ENCODE results near the gene ITCH.

GRCh38 chr20:34355427-34355826 is 7.6 kb upstream of the ITCH start:
- TF ChIP-seq, protein P1, sequence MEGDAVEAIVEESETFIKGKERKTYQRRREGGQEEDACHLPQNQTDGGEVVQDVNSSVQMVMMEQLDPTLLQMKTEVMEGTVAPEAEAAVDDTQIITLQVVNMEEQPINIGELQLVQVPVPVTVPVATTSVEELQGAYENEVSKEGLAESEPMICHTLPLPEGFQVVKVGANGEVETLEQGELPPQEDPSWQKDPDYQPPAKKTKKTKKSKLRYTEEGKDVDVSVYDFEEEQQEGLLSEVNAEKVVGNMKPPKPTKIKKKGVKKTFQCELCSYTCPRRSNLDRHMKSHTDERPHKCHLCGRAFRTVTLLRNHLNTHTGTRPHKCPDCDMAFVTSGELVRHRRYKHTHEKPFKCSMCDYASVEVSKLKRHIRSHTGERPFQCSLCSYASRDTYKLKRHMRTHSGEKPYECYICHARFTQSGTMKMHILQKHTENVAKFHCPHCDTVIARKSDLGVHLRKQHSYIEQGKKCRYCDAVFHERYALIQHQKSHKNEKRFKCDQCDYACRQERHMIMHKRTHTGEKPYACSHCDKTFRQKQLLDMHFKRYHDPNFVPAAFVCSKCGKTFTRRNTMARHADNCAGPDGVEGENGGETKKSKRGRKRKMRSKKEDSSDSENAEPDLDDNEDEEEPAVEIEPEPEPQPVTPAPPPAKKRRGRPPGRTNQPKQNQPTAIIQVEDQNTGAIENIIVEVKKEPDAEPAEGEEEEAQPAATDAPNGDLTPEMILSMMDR (IDR thresholded peaks at IDR 0.05; ENCODE audit: poor library complexity, severe bottlenecking), result no peak
- no peak for TF ChIP-seq EP300 (conservative IDR thresholded peaks at IDR 0.05; ENCODE audit: poor library complexity, severe bottlenecking)
- no peak for TF ChIP-seq TAF1 (IDR thresholded peaks at IDR 0.05; ENCODE audit: low read depth)
- no peak for TF ChIP-seq MXI1 (conservative IDR thresholded peaks at IDR 0.05; ENCODE audit: poor library complexity, severe bottlenecking)
- no peak for TF ChIP-seq EZH2 (IDR thresholded peaks at IDR 0.05; ENCODE audit: borderline replicate concordance, insufficient read depth, low read length, poor library complexity, severe bottlenecking)
- no peak for TF ChIP-seq REST (IDR thresholded peaks at IDR 0.05; ENCODE audit: borderline replicate concordance)
- no peak for TF ChIP-seq POLR2AphosphoS5 (IDR thresholded peaks at IDR 0.05)
- no peak for TF ChIP-seq SMC3 (conservative IDR thresholded peaks at IDR 0.05; ENCODE audit: poor library complexity)

Data from neural cell (in vitro differentiated cells).